Measurements from ENCODE around the gene PRUNE1. TPM values are rescaled to one million over a fixed set of nuclear protein-coding genes. Genes with fewer than 3 reads are reported as not detected.

The PRUNE1 gene
- polyA plus RNA-seq, 1 donor from 2014 or later, result 32.2 TPM

- Histone ChIP-seq H3K9me3 (ENCODE audit: low read length) (no peaks in the 10 kb centered on the region), H2AFZ (ENCODE audit: low read depth, low read length) (no peak overlapping the region), H3K36me3 (ENCODE audit: insufficient read depth, low read length) (no peaks in the 10 kb centered on the region), H3K9ac (ENCODE audit: low read length) (no peak overlapping the region), H3K4me2 (ENCODE audit: low read length) (no peak overlapping the region), H3F3A (ENCODE audit: insufficient read depth, low read length, poor library complexity, severe bottlenecking) (no peaks in the 10 kb centered on the region), H3K9me2 (ENCODE audit: insufficient read depth, low read length) (no peaks in the 10 kb centered on the region), H3K4me3 (ENCODE audit: low read length) (no peak overlapping the region), H4K20me1 (ENCODE audit: insufficient read depth) (no peaks in the 10 kb centered on the region), H3K27me3 (ENCODE audit: insufficient read depth, low read depth, low read length) (no peaks in the 10 kb centered on the region), H3K79me2 (replicated peaks; ENCODE audit: insufficient read depth, low read length) (peaks cover 10% of the 10 kb centered on the region), H3K27ac (ENCODE audit: low read length) (no peak overlapping the region)
- TF ChIP-seq EZH2 (IDR thresholded peaks at IDR 0.05; ENCODE audit: borderline replicate concordance, insufficient read depth, low read length, poor library complexity, severe bottlenecking), result no peak
Observed at GRCh38 chr1:150999051-150999674, 9.1 kb upstream of the PRUNE1 start.

DNA sequence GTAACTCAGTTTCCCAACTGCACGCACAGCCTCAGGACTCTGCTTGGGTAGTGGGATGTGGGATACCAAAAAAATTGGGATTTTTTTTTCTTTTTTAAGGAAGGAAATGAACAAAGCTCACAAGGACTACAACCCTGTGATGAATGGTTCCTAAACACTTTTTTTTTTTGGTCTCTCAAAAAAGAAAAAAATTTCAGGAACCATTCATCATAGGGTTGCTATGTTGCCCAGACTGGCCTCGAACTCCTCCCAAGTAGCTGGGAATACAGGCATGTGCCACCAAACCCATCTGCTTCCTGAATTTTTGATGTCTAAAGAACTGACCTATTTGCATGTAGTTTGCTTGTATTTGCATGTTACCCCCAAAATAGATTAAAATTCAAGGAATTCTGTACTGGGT, 8.3 kb upstream of the PRUNE1 start:
- H3K27me3 ChIP-seq (ENCODE audit: insufficient read depth, low read depth, low read length), result no peaks in the 10 kb centered on the region
- no peak for TF ChIP-seq MXI1 (conservative IDR thresholded peaks at IDR 0.05; ENCODE audit: poor library complexity, severe bottlenecking)
- no peak for TF ChIP-seq RAD21 (conservative IDR thresholded peaks at IDR 0.05)
- no peaks in the 10 kb centered on the region for H3K9me2 ChIP-seq (ENCODE audit: insufficient read depth, low read length)
- no peak overlapping the region for H3K27ac ChIP-seq (ENCODE audit: low read length)
- no peaks in the 10 kb centered on the region for H3K9me3 ChIP-seq (ENCODE audit: low read length)
- H3K79me2 ChIP-seq (replicated peaks; ENCODE audit: insufficient read depth, low read length), result peaks cover 15% of the 10 kb centered on the region
- no peak overlapping the region for H2AFZ ChIP-seq (ENCODE audit: low read depth, low read length)
- H3K4me3 ChIP-seq (ENCODE audit: low read length), result no peak overlapping the region
- no peak overlapping the region for H3K9ac ChIP-seq (ENCODE audit: low read length)
- no peaks in the 10 kb centered on the region for H4K20me1 ChIP-seq (ENCODE audit: insufficient read depth)
- H3F3A ChIP-seq (ENCODE audit: insufficient read depth, low read length, poor library complexity, severe bottlenecking), result no peaks in the 10 kb centered on the region
- no peak overlapping the region for H3K4me2 ChIP-seq (ENCODE audit: low read length)
- no peaks in the 10 kb centered on the region for H3K36me3 ChIP-seq (ENCODE audit: insufficient read depth, low read length)

DNA sequence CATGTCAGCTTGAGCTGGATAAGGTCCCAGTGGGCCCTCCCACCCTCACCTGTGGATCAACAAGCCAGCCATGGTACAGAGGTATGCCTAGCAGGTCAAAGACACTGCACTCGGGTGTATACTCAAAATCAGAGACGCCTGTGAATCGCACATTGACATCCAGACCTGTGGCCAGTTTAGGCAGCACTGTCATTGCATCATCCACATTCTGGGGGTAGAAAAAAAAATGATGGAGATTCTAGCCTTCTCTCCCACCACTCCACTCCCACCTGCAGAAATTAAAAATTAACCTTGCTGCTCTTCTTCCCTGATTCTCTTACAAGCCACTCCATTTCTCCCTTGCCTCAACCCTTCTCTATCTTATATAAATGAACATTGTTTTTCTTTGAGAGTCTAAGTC, 7.8 kb upstream of the PRUNE1 start:
- no peaks in the 10 kb centered on the region for H4K20me1 ChIP-seq (ENCODE audit: insufficient read depth)
- peaks cover 20% of the 10 kb centered on the region for H3K79me2 ChIP-seq (replicated peaks; ENCODE audit: insufficient read depth, low read length)
- no peaks in the 10 kb centered on the region for H3K27me3 ChIP-seq (ENCODE audit: insufficient read depth, low read depth, low read length)
- no peaks in the 10 kb centered on the region for H3K9me2 ChIP-seq (ENCODE audit: insufficient read depth, low read length)
- no peak overlapping the region for H3K27ac ChIP-seq (ENCODE audit: low read length)
- TF ChIP-seq CTCF (IDR thresholded peaks at IDR 0.05; ENCODE audit: poor library complexity, severe bottlenecking), result no peak
- no peak for TF ChIP-seq SMC3 (conservative IDR thresholded peaks at IDR 0.05; ENCODE audit: poor library complexity)
- TF ChIP-seq EP300 (conservative IDR thresholded peaks at IDR 0.05; ENCODE audit: poor library complexity, severe bottlenecking), result no peak
- no peak for TF ChIP-seq TAF1 (IDR thresholded peaks at IDR 0.05; ENCODE audit: low read depth)
- TF ChIP-seq, protein P1, sequence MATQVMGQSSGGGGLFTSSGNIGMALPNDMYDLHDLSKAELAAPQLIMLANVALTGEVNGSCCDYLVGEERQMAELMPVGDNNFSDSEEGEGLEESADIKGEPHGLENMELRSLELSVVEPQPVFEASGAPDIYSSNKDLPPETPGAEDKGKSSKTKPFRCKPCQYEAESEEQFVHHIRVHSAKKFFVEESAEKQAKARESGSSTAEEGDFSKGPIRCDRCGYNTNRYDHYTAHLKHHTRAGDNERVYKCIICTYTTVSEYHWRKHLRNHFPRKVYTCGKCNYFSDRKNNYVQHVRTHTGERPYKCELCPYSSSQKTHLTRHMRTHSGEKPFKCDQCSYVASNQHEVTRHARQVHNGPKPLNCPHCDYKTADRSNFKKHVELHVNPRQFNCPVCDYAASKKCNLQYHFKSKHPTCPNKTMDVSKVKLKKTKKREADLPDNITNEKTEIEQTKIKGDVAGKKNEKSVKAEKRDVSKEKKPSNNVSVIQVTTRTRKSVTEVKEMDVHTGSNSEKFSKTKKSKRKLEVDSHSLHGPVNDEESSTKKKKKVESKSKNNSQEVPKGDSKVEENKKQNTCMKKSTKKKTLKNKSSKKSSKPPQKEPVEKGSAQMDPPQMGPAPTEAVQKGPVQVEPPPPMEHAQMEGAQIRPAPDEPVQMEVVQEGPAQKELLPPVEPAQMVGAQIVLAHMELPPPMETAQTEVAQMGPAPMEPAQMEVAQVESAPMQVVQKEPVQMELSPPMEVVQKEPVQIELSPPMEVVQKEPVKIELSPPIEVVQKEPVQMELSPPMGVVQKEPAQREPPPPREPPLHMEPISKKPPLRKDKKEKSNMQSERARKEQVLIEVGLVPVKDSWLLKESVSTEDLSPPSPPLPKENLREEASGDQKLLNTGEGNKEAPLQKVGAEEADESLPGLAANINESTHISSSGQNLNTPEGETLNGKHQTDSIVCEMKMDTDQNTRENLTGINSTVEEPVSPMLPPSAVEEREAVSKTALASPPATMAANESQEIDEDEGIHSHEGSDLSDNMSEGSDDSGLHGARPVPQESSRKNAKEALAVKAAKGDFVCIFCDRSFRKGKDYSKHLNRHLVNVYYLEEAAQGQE (IDR thresholded peaks at IDR 0.05; ENCODE audit: borderline replicate concordance), result no peak
- no peak for TF ChIP-seq RAD21 (conservative IDR thresholded peaks at IDR 0.05)
- no peak for TF ChIP-seq EZH2 (IDR thresholded peaks at IDR 0.05; ENCODE audit: borderline replicate concordance, insufficient read depth, low read length, poor library complexity, severe bottlenecking)
- TF ChIP-seq POLR2AphosphoS5 (IDR thresholded peaks at IDR 0.05), result no peak
- TF ChIP-seq MXI1 (conservative IDR thresholded peaks at IDR 0.05; ENCODE audit: poor library complexity, severe bottlenecking), result no peak
- H3K4me2 ChIP-seq (ENCODE audit: low read length), result no peak overlapping the region
- no peaks in the 10 kb centered on the region for H3K36me3 ChIP-seq (ENCODE audit: insufficient read depth, low read length)
- no peak overlapping the region for H3K4me3 ChIP-seq (ENCODE audit: low read length)
- H3K9ac ChIP-seq (ENCODE audit: low read length), result no peak overlapping the region
- H2AFZ ChIP-seq (ENCODE audit: low read depth, low read length), result no peak overlapping the region
- H3K9me3 ChIP-seq (ENCODE audit: low read length), result no peaks in the 10 kb centered on the region
- no peaks in the 10 kb centered on the region for H3F3A ChIP-seq (ENCODE audit: insufficient read depth, low read length, poor library complexity, severe bottlenecking)

Data from neural cell (in vitro differentiated cells).